ENCODE results near the gene ADM2.

ADM2 gene

DNA sequence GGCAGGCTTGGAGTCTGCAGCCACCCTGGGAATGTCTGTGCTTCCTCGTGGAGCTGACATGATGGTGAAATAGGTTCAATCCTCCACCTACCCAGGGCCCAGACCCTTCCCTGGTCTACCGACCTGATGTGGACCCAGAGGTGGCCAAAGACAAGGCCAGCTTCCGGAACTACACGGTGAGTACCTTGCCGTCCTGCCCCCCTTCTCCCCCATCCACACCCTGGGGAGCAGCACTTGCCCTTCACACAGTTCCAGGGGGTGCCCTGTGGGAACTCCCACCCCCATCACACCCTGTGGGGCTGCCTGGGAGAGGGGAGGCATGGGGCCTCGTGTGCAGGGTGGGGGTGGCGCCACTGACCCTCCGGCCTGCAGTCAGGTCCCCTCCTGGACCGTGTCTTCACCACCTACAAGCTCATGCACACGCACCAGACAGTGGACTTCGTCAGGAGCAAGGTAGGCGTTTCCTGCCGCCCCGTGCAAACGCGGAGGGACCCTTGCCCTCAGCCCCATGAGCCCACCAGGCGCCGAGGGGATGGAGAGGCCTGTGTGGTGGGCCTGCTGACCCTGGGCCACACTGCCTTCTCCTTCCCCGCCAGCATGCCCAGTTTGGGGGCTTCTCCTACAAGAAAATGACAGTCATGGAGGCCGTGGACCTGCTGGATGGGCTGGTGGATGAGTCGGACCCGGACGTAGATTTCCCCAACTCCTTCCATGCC is 6.1 kb downstream of the ADM2 start:
- no peak for DNase-seq

DNA sequence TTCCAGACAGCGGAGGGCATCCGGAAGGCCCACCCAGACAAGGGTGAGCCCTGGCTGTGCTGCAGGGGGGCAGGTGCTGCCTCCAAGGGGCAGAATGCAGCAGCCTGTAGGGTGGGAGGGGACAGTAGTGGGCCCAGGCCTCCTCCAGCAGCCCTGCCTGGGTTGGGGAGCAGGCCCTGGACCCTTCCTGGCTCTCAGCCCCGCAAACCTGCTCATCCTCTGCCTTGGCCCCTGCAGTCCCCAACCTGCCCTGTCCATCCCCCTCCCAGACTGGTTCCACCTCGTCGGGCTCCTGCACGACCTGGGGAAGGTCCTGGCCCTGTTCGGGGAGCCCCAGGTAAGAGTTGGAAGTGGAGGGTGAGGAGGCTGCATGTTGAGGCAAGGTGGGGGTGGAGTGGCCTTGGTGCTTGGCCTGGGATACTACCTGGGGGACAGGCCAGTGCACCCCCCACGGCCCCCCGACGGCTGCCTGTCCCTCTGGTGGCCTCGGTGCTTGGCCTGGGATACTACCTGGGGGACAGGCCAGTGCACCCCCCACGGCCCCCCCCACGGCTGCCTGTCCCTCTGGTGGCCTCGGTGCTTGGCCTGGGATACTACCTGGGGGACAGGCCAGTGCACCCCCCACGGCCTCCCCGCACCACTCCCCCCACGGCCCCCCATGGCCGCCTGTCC is 6.8 kb downstream of the ADM2 start:
- DNase-seq = no peak

DNA sequence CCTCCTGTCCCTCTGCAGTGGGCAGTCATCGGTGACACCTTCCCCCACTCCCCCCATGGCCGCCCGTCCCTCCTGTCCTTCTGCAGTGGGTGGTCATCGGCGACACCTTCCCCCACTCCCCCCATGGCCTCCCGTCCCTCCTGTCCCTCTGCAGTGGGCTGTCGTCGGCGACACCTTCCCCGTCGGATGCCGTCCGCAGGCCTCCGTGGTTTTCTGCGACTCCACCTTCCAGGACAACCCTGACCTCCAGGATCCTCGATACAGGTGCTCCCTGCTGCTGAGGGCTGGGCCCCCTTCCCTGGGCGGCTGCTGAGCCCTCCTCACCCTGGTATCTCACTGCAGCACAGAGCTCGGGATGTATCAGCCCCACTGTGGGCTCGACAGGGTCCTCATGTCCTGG is 7.5 kb downstream of the ADM2 start:
- DNase-seq = no peak

DNA sequence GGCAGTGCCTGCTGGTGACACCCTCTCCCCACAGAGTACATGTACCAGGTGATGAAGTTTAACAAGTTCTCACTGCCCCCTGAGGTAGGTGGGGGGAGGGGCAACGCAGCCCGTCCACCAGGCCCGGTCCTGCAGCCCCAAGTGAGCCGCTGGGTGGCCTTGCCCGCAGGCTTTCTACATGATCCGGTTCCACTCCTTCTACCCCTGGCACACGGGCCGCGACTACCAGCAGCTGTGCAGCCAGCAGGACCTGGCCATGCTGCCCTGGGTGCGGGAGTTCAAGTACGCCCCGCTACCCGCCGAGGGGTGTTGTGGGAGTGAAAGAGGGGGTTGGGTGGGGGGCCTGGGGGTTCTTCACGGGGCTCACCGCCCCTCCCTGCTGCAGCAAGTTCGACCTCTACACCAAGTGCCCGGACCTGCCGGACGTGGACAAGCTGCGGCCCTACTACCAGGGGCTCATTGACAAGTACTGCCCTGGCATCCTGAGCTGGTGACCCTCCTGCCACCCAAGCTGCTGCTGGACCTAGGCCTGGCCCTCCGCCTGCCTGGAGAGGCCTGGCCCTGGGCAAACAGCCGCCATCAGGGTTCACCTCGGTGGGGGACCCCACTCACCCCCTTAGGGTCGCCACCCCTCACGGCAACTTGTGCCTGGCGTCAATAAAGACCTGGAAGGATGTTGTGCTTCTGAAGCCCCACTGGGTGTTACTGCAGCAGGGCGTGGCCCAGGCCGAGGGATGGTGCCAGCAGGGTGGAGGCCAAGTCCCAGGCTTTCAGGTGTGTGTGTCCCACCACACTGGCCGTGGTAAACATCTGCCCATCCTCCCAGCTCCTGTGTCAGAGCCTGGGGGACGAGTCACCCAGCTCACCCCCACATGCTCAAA is 8.3 kb downstream of the ADM2 start:
- DNase-seq = no peak

DNA sequence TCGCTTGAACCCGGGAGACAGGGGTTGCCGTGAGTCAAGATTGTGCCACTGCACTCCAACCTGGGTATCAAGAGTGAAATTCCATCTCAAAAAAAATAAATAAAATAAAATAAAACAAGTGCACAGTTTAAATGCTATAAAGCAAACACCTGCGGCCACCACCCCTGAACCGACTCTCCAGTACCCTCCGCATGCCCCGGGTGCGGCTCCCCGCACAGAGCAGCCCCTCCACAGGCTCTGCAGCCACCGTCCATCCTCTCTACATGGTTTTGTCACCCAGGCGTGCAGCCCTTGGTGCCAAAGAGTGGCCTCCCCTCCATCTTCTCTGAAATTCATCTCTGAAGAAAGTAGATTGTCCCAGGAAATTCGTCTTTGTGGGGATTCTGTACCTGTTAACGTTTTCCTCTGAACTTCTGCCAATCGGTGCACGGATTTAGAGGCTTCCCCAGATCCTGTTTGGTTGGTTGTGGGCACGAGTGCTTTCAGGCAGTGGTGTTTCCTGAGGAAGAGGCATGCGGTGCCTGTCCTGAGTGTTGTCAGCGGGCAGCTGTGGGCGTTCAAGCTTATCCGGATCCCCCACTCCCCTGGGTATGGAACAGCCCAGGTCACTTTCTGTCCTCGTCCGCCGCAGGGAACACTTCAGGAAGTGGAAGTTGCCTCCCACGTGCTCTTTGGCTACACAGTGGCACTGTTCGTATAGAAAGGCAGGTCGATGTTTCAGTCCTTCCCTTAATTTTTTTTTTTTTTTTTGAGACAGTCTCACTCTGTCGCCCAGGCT is 9.4 kb downstream of the ADM2 start:
- peak; percentile 72 to 82 (median 79) for DNase-seq

DNA sequence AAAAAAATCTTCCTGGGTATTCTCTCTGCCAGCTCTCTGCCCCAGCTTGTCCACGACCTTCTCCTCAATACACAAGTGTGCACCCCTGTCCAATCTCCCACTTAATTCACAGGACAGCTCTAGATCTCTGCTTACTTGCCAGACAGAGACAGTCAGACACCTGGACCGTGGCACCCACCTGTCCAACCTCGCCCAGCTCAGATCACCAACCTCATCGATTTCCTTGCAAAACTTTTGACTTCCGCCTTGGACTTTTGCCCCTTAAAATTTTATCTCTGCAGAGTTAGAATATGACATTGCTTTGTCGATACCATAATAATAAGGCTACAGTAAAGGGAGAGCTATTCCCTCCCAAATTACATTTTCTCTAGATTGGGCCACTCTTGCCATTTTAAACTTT is 15.8 kb downstream of the ADM2 start:
- DNase-seq = no peak

DNA sequence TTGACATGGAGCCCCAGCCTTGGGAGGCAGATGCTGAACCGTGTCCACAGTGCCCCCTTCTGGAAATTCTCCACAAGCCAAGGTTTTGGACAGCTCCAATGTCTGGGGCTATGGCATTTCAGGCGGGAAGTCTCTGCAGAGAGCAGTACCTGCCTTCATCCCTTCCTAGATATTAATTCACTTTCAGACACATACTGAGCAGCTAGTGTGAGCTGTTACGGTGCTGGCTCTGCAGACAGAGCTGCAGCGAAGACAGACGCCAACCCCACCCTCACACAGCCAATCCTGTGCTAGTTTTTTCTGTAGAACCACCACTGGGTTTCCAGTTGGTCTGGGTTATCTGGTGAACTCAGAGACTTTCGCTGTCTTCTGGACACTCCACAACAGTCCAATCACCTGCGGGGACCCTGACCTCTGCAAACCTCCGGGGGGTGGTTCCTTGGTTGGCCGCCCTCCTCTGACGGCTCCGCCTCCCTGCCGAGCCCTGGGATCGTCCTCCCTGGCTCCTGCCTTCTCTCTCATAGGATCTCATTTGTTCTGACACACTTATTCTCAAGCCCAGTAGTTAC is 17.1 kb downstream of the ADM2 start:
- DNase-seq = peak; percentile 77 to 88 (median 85)

DNA sequence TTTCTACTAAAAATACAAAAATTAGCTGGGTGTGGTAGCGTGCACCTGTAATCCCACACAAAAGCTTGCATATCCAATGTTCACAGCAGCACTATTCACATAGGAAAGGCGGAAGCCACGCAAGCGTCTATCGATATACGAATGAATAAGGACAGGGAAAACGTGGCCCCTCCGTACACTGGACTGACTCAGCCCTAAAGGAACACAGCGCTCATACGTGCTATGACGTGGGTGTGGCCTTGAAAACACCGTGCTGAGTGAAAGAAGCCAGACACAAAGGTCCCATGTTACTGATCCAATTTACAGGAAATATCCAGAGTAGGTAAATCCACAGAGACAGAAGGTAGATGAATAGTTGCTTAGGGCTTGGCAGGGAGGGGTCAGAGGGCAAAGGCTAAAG is 19.1 kb downstream of the ADM2 start:
- no peak for DNase-seq

DNA sequence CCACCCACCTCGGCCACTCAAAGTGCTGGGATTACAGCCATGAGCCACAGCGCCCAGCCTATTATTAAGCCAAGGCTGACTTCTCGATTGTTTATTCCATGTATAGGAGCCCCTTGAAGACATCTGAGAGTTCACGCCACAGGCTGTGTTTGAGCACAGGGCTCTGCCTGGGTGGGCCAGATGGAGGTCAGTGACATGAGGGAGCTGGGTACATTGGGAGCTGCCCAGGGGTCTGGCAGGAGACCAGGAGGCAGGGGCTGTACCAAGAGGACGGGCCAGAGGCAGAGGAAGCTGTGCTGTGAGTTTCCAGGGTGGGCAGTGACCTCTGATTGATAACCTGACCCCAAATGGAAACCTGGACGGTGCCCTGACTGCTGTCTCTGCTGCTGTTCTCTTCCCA is 20.8 kb downstream of the ADM2 start:
- no peak for DNase-seq

DNA sequence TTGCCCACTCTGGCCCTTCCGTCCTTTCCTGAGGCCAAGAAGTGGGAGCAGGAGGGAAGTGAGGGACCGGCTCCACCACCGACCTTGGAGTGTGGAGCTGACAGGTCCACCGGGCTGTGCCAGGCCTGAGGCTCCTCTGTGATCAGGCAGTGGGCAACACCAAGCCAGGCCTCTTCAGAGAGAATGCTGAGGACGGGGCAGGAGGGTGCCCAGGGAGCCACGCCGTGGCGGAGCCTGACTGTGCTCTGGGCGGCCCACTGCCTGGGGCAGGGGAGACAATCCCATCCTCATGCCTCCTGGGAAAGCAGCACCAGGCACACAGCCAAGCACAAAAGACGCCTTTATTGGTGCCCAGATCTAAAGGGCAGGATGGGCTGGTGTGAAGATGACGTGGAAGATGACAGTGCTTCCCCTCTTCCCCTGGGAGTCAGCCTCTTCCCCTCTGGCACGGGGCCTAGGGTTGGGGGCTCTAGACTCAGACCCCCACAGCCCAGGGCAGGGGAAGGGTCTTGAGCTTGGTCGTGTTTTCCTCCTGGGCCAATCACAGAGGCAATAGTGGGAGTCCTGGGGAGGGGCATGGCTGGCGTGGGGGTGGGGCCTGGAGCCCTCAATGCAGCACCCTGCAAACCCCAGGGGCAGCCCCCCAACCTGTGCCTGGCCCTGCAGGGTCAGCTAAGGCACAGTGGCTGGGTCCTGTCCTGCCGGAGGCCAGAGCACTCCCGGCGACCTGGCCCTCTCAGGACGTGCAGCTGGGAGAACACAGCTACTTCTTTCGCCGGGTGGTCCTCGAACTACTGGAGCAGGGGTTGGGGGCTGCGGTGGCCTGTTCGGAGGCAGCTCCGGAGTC is 21.5 kb downstream of the ADM2 start:
- no peak for DNase-seq

DNA sequence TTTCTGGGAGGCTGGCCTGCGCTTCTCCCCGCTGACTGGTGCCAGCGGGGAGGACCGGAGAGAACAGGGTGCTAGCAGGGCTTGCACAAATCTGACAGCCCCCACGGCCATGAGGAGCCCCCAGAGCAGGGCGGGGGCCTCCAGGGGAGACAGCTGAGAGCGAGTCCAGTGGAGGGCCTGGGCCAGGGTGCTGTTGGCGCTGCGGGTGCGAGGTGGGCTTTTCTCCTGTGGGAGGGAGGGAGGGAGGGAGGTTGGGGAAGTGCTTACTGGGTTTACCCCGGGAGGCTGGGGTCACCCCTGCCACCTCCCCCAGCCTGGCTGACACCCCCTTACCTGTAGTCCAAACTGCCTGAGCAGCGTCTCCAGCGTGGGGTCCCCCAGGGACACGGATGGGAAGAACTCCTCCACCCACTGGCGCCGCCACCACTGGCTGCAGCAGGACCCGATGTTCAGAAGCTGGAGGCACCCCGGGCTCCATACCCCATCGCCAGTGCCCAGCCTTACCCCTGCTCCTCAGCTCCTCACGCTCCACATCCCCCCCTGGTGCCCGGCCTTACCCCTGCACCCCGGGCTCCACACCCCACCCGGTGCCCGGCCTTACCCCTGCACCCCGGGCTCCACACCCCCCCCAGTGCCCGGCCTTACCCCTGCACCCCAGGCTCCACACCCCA is 22.3 kb downstream of the ADM2 start:
- DNase-seq = peak in 1 of 3 donors; percentile 31

DNA sequence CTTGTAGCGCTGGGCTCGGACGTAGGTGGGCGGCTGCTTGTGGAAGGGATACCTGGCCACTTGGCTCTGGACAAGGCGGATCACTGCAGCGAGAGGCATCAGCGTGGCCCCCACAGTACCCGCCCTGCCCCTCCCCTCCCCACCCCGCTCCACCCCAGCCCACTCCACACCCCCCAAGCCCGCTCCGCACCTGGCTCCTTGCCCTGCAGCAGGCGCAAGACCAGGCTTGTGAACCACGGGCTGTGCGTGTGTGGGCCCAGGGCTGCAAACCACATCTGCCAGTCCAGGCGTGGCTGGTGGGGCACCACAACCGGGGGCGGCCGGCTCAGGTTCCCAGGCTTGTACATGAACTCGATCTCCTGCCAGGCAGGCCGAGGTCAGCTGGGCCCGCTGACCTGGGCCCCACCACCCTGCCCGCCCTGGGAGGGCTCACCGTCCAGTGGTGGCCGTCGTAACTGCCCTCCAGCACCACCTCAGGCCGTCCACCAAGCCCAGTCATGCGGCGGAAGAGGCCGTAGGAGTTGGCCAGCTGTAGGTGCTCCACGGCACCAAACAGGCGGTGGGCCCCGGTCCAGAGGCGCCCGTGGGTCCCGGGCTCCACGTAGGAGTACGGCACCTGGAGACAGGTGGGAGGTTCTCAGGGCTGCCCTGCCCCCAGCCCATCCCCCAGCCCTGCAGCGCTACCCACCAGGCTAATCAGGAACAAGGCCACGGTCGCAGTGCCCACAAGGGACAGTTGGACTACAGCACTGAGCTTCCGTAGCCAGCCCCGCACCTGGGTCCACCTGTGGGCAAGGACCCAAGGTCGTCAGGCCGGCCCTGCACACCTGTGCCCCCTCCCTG is 23.2 kb downstream of the ADM2 start:
- no peak for DNase-seq

DNA sequence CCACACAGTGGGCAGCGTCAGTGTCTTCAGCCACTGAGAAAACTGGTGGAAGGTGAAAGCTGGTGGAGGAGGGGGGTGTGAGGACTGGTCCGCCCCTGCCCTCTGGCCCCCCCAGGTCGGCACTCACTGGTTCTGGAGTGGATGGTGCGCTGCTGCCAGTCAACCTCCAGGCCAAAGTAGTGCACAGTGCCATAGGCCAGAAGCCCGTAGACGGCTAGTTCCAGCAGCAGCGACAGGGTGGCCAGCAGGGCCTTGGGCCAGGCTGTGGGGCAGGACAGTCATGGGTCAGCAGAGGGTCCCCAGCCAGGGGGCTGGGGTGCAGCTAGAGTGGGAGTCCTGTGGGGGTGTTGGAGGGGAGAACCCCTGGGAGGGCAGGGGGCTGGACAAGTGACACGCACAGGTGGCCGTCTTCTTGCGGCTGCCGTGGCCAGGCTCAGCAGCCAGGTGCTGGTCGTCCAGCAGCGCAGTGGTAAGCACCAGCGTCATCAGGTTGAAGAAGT is 24.0 kb downstream of the ADM2 start:
- no peak for DNase-seq

DNA sequence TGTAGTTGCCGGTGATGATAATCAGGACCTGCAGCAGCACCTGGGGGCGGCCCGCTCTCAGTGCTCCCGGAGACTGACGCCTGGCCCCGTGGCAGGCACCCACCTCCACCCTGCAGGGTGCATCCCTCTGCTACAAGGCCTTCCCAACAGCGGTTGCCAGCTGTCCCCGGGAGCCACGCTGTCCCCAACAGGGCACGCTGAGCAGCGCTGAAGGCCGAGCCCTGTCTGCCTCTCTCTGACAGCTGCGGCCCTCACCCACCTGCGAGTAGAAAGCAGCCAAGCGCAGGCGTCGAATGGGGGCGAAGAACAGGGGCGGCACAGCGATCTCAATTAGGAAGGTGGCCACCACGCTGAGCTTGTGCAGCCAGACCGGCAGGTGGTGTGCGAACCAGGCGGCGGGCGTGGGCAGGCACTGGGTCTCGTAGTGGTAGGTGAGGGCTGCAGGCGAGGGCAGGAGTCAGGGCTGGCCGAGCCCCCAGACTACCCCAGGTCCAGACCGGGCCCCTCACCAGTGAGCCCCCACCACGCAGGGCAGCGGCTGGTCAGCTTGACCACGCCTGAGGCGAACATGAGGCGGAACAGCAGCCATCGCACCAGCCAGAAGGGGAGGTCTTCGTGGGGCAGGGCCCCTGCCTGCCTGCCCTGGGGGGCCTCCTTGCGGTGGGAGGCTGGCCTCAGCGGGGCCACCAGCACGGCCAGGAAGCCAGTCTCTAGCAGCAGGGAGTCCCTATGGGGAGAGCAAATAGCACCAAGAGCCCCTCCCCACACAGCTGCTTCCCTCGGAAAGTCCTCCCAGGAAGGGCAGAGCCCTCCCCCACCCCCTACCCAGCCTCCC is 24.6 kb downstream of the ADM2 start:
- DNase-seq = no peak

DNA sequence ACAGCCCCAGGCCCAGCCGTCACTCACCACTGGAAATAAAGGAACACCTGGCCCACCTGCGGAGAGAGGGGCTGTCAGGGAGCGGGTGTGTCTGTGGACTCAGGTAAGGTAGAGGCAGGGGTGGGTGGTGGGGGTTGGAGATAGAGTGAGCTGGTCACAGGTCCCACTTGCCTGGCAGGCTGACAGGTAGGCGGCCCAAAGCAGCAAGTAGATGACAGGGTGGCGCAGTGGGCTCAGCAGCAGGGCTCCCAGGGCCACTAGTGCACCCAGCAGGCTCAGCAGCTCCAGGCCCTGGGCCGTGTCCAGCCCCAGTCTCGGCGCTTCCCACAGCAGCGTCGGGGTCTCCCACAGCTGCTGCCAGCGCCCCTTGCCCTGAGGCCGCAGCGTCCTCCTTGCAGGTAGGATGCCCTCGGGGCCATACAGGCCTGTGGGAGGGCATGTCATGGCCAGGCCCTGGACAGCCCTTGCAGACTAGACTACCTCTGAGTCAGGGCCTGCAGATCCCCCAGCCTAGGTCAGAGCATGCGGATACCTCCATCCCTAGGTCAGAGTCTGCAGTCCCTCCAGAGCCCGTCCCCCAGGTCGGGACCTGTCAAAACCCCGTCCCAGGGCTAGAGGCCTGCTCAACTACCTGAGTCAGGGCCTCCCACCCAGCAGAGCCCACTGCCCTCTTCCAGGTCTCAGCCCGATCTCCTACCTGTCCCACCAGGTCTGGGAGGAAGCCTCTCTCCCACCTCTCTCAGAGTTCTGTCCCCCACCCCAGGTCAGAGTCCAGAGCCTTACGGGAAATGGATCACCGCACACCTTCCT is 25.5 kb downstream of the ADM2 start:
- no peak for DNase-seq

DNA sequence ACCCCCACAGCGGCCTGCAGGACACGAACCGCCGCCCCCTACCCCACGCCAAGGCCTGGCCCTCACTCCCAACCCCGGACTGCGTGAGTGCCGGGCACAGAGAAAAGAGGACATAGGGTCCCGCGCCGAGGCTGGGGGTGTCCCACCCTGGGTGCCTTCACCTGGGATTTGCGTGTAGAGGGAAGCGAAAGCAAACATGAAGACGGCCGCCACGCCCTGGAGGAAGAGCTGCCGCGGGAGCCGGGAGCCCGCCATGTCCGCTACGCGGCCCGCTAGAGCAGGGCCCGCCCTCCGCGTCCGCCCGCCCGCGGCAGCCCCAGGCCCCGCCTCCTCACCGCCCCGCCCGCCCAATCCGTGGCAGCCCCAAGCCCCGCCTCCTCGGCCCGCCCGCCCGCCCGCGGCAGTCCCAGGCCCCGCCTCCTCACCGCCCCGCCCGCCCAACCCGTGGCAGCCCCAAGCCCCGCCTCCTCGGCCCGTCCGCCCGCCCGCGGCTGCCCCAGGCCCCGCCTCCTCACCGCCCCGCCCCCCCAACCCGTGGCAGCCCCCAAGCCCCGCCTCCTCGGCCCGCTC is 26.2 kb downstream of the ADM2 start, which contains the start of gene LMF2:
TSS of gene LMF2 (minus strand) at position 282 of the 570 bp plus-strand sequence. CDS start at position 255, 27 bp downstream.
- DNase-seq = peak in 1 of 3 donors; percentile 100
